ENCODE measurements around the gene TOGARAM1.
A peak's percentile ranks its signal among the peaks of the same experiment; 100 is the strongest.

The TOGARAM1 gene

DNA sequence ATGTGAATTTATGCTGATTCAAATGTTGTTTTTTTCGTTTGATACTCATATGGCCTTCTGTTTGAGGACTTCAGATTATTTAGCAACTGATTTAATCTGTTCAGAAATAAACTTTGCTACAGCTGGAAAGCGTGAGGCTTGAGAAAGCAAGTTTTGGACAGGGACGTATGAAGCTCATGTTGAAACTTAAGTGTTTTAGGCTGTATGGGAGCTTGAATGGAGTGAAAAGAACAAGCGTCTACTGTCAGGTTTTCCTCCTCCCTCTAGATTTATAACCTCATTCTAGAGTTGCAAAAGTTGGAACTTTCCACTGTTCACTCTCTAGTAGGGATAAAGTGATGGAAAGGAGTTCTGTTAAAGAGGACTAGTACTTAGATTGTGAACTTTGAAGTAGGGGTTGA is 123.0 kb downstream of the TOGARAM1 start:
- ChIA-PET CTCF (interaction anchor here (0.6 kb wide), 1 partner anchor 188 kb away, joined by 3 read pairs; no protein-coding TSS in a partner anchor), POLR2A (interaction anchor here (1.0 to 1.4 kb wide), 2 partner anchors 11 to 123 kb away, joined by 3 to 13 read pairs; partner anchors contain the start of genes KLHL28 and TOGARAM1)
- no peaks in the 10 kb centered on the region for H3K9me3 ChIP-seq (ENCODE audit: control insufficient read depth, insufficient read depth, low read depth, low read length)
- H3K4me1 ChIP-seq (ENCODE audit: control insufficient read depth, insufficient read depth, low read length), result peaks cover 17% of the 10 kb centered on the region
- H3K36me3 ChIP-seq (ENCODE audit: control insufficient read depth in 2 of 2, insufficient read depth in 1 of 2, low read length in 2 of 2), result peaks cover 0 to 4% of the 10 kb centered on the region in 2 experiments; a peak in 1 of 3 replicates
- TF ChIP-seq ZNF266 (tag by site-specific recombination; IDR thresholded peaks at IDR 0.05; ENCODE audit: low read depth) (no peak), ZSCAN30 (tag by site-specific recombination; IDR thresholded peaks at IDR 0.05) (no peak), ZNF843 (tag by site-specific recombination; IDR thresholded peaks at IDR 0.05) (no peak), PRDM1 (tag by site-specific recombination; IDR thresholded peaks at IDR 0.05) (peak; percentile 91), ZNF24 (tag by site-specific recombination; IDR thresholded peaks at IDR 0.05) (no peak)
- TF ChIP-seq, protein P1, sequence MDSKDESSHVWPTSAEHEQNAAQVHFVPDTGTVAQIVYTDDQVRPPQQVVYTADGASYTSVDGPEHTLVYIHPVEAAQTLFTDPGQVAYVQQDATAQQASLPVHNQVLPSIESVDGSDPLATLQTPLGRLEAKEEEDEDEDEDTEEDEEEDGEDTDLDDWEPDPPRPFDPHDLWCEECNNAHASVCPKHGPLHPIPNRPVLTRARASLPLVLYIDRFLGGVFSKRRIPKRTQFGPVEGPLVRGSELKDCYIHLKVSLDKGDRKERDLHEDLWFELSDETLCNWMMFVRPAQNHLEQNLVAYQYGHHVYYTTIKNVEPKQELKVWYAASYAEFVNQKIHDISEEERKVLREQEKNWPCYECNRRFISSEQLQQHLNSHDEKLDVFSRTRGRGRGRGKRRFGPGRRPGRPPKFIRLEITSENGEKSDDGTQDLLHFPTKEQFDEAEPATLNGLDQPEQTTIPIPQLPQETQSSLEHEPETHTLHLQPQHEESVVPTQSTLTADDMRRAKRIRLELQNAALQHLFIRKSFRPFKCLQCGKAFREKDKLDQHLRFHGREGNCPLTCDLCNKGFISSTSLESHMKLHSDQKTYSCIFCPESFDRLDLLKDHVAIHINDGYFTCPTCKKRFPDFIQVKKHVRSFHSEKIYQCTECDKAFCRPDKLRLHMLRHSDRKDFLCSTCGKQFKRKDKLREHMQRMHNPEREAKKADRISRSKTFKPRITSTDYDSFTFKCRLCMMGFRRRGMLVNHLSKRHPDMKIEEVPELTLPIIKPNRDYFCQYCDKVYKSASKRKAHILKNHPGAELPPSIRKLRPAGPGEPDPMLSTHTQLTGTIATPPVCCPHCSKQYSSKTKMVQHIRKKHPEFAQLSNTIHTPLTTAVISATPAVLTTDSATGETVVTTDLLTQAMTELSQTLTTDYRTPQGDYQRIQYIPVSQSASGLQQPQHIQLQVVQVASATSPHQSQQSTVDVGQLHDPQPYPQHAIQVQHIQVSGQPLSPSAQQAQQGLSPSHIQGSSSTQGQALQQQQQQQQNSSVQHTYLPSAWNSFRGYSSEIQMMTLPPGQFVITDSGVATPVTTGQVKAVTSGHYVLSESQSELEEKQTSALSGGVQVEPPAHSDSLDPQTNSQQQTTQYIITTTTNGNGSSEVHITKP (tag by site-specific recombination; IDR thresholded peaks at IDR 0.05), result peak; percentile 81
- H3K4me3 ChIP-seq (ENCODE audit: low read depth, low read length), result peak overlapping the region; percentile 82
- peak overlapping the region; percentile 90; the same call in 1 of the 2 replicates for H3K27ac ChIP-seq (ENCODE audit: extremely low read depth, low read depth, low read length)

DNA sequence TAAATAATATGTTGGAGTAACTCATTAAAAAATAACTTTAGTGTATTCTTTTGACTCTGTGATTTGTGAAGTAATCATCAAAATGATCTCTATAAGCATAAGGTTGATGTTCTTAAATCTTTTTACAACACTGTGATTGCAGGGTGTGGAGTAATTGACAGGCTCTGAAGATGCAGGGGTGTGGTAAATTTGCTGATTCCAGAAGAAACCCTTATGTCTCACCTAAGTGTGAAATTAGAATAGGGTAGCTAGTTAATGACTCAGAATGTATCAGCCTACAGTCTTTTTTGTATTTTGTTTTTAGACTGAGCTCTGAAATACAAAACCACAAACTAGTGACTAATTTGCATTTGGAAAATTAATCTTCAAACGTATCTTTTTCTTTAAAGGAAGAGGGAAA is 127.8 kb downstream of the TOGARAM1 start:
- Histone ChIP-seq H3K36me3 (ENCODE audit: control insufficient read depth in 2 of 2, insufficient read depth in 1 of 2, low read length in 2 of 2) (peaks cover 11 to 14% of the 10 kb centered on the region in 2 experiments; a peak in 2 of 3 replicates), H3K4me1 (ENCODE audit: control insufficient read depth, insufficient read depth, low read length) (peaks cover 21% of the 10 kb centered on the region), H3K4me3 (ENCODE audit: low read depth, low read length) (no peak overlapping the region), H3K9me3 (ENCODE audit: control insufficient read depth, insufficient read depth, low read depth, low read length) (no peaks in the 10 kb centered on the region), H3K27ac (ENCODE audit: extremely low read depth, low read depth, low read length) (no peak overlapping the region)
- TF ChIP-seq SP7 (tag by site-specific recombination; IDR thresholded peaks at IDR 0.05) (peak; percentile 76), YY1 (tag by site-specific recombination; IDR thresholded peaks at IDR 0.05) (no peak), IKZF3 (tag by site-specific recombination; IDR thresholded peaks at IDR 0.05) (no peak), PRDM6 (tag by site-specific recombination; IDR thresholded peaks at IDR 0.05) (peak; percentile 24; the same call in 1 of the 2 replicates), ZNF701 (tag by site-specific recombination; IDR thresholded peaks at IDR 0.05) (no peak), GLIS1 (tag by site-specific recombination; IDR thresholded peaks at IDR 0.05) (no peak)
- TF ChIP-seq, protein P2, sequence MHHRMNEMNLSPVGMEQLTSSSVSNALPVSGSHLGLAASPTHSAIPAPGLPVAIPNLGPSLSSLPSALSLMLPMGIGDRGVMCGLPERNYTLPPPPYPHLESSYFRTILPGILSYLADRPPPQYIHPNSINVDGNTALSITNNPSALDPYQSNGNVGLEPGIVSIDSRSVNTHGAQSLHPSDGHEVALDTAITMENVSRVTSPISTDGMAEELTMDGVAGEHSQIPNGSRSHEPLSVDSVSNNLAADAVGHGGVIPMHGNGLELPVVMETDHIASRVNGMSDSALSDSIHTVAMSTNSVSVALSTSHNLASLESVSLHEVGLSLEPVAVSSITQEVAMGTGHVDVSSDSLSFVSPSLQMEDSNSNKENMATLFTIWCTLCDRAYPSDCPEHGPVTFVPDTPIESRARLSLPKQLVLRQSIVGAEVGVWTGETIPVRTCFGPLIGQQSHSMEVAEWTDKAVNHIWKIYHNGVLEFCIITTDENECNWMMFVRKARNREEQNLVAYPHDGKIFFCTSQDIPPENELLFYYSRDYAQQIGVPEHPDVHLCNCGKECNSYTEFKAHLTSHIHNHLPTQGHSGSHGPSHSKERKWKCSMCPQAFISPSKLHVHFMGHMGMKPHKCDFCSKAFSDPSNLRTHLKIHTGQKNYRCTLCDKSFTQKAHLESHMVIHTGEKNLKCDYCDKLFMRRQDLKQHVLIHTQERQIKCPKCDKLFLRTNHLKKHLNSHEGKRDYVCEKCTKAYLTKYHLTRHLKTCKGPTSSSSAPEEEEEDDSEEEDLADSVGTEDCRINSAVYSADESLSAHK (tag by site-specific recombination; IDR thresholded peaks at IDR 0.05), result no peak
- POLR2A ChIA-PET, result no interaction called here
- CTCF ChIA-PET, result no interaction called here

GRCh38 chr14:45091710-45092109 is 129.7 kb downstream of the TOGARAM1 start:
- POLR2A ChIA-PET, result interaction anchor here (0.7 kb wide), 1 partner anchor 55 kb away, joined by 9 read pairs; no protein-coding TSS in a partner anchor
- Histone ChIP-seq H3K9me3 (ENCODE audit: control insufficient read depth, insufficient read depth, low read depth, low read length) (no peaks in the 10 kb centered on the region), H3K36me3 (ENCODE audit: control insufficient read depth in 2 of 2, insufficient read depth in 1 of 2, low read length in 2 of 2) (peaks cover 25 to 33% of the 10 kb centered on the region in 2 experiments), H3K27ac (ENCODE audit: extremely low read depth, low read depth, low read length) (no peak overlapping the region), H3K4me3 (ENCODE audit: low read depth, low read length) (no peak overlapping the region), H3K4me1 (ENCODE audit: control insufficient read depth, insufficient read depth, low read length) (peaks cover 21% of the 10 kb centered on the region)
- TF ChIP-seq BCL6B (tag by site-specific recombination; IDR thresholded peaks at IDR 0.05), result no peak
- no peak for TF ChIP-seq INSM2 (tag by site-specific recombination; IDR thresholded peaks at IDR 0.05)
- TF ChIP-seq GFI1B (tag by site-specific recombination; IDR thresholded peaks at IDR 0.05), result no peak
- no peak for TF ChIP-seq WT1 (tag by site-specific recombination; IDR thresholded peaks at IDR 0.05)
- no peak for TF ChIP-seq TRIM28 (IDR thresholded peaks at IDR 0.05; ENCODE audit: borderline replicate concordance, low read length)
- TF ChIP-seq SALL2 (tag by site-specific recombination; IDR thresholded peaks at IDR 0.05; ENCODE audit: borderline replicate concordance), result no peak
- CTCF ChIA-PET, result interaction anchor here (0.6 kb wide), 1 partner anchor 58 kb away, joined by 3 read pairs; no protein-coding TSS in a partner anchor
